Cardiac muscle cell (in vitro differentiated cells and primary cell): Measurements from ENCODE around the gene SEL1L2. TPM values are rescaled to one million over a fixed set of nuclear protein-coding genes. Genes with fewer than 3 reads are reported as not detected.

Experiments used
- DNase-seq, 2 donors: peaks; one replicate each; pipeline versions ENCODE4 v3.0.0 to v3.0.0-alpha.2; 2010 to 2017; ENCODE audit warnings: low read depth in 1 of 2, low spot score in 1 of 2
- H3K27ac ChIP-seq: fragments of 200-600 bp; sonication (generic); 2 replicates; pipeline ENCODE4 v1.5.1; 2016
- H3K27me3 ChIP-seq: fragments of 200-600 bp; sonication (generic); 2 replicates; pipeline ENCODE4 v1.6.0; 2016; ENCODE audit warnings: control low read depth
- H3K36me3 ChIP-seq: fragments of 200-600 bp; sonication (generic); 2 replicates; pipeline ENCODE4 v1.5.1; 2016; ENCODE audit warnings: control low read depth
- H3K4me1 ChIP-seq: fragments of 200-600 bp; sonication (generic); 2 replicates; pipeline ENCODE4 v1.8.1; 2017; ENCODE audit warnings: low read depth, mild to moderate bottlenecking, mixed run types
- H3K4me3 ChIP-seq: fragments of 200-600 bp; sonication (generic); 2 replicates; pipeline ENCODE4 v1.5.1; 2016; ENCODE audit warnings: mild to moderate bottlenecking
- H3K9me3 ChIP-seq: fragments of 200-600 bp; sonication (generic); 2 replicates; pipeline ENCODE4 v1.5.1; 2017; ENCODE audit warnings: low read depth, mild to moderate bottlenecking, control low read depth
- polyA plus RNA-seq: library from polyadenylated mRNA; unstranded; fragments of >200 nt; fragmentation: Nextera tagmentation; extraction: Ambion mirVana; gene quantifications from 2 replicates; pipeline ENCODE4 v1.2.1, GENCODE V29; 2016
- total RNA-seq: library from RNA; depleted of rRNA; stranded (reverse); fragments of >200 nt; gene quantifications from 2 replicates; pipeline ENCODE4 v1.2.3, GENCODE V29; 2016
- TF ChIP-seq, protein P1 (sequence below): IDR thresholded peaks from 2 replicates; pipeline ENCODE4 v1.5.1; 2012; ENCODE audit warnings: low read depth, mild to moderate bottlenecking, low read length

The SEL1L2 gene
- total and polyA plus RNA-seq, 2 experiments from 2014 or later: not detected

GRCh38 chr20:13941031-13941430 lies 49.4 kb downstream of the SEL1L2 start:
- H3K9me3 ChIP-seq: no peaks in the 10 kb centered on the region
- no peaks in the 10 kb centered on the region for H3K4me1 ChIP-seq
- no peaks in the 10 kb centered on the region for H3K27me3 ChIP-seq
- no peak overlapping the region for H3K27ac ChIP-seq
- H3K4me3 ChIP-seq: no peak overlapping the region
- TF ChIP-seq, protein P1, sequence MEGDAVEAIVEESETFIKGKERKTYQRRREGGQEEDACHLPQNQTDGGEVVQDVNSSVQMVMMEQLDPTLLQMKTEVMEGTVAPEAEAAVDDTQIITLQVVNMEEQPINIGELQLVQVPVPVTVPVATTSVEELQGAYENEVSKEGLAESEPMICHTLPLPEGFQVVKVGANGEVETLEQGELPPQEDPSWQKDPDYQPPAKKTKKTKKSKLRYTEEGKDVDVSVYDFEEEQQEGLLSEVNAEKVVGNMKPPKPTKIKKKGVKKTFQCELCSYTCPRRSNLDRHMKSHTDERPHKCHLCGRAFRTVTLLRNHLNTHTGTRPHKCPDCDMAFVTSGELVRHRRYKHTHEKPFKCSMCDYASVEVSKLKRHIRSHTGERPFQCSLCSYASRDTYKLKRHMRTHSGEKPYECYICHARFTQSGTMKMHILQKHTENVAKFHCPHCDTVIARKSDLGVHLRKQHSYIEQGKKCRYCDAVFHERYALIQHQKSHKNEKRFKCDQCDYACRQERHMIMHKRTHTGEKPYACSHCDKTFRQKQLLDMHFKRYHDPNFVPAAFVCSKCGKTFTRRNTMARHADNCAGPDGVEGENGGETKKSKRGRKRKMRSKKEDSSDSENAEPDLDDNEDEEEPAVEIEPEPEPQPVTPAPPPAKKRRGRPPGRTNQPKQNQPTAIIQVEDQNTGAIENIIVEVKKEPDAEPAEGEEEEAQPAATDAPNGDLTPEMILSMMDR: no peak
- no peak for DNase-seq
- H3K36me3 ChIP-seq: no peaks in the 10 kb centered on the region

DNA sequence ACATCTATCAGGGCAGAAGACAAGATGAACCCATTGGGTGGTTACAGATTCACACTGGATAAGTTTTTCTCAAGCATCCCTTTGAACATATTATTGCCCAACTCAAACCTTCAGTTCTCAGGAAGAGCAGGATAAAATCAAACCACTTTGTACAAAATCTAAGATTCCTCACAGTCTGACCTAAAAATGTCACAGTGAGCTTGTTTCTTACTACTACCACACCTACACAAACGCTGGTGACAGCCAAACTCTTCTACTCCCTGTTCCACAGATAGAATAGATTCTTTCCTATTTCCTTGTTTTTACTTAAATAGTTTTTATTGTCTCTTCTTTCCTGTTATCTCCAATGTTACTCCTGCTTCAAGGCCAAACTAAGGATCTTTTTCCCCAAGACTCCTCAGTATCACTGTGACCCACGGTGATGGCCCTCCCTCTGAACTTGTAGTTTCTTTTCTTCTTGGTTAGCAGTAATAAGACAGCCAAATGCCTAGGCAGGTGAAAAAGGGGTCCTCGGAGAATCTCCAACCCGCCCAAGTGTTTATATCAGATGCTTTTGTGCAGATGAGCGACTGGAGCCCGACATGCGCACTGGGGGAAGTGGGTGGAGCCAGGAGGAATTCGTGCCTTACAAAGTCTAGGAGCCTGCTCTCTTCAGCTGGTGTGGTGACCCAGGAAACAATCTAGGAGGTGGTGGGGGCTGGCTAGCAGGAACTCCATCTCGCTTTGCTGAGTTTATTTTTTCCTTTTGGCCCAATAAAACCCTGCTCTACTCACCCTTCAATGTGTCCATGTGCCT lies 53.4 kb downstream of the SEL1L2 start:
- DNase-seq: no peak
- Histone ChIP-seq H3K4me1 (no peaks in the 10 kb centered on the region), H3K36me3 (no peaks in the 10 kb centered on the region), H3K4me3 (no peak overlapping the region), H3K27me3 (no peaks in the 10 kb centered on the region), H3K9me3 (no peaks in the 10 kb centered on the region), H3K27ac (no peak overlapping the region)
- TF ChIP-seq, protein P1: no peak

- no peak overlapping the region for H3K4me3 ChIP-seq
- H3K27ac ChIP-seq: no peak overlapping the region
- H3K9me3 ChIP-seq: no peaks in the 10 kb centered on the region
- H3K4me1 ChIP-seq: no peaks in the 10 kb centered on the region
- DNase-seq: no peak
- H3K36me3 ChIP-seq: no peaks in the 10 kb centered on the region
- TF ChIP-seq, protein P1: no peak
- no peaks in the 10 kb centered on the region for H3K27me3 ChIP-seq
Measured at GRCh38 chr20:13934992-13935894, 55.2 kb downstream of the SEL1L2 start.

- no peaks in the 10 kb centered on the region for H3K4me1 ChIP-seq
- H3K27me3 ChIP-seq: no peaks in the 10 kb centered on the region
- H3K27ac ChIP-seq: no peak overlapping the region
- no peak overlapping the region for H3K4me3 ChIP-seq
- H3K9me3 ChIP-seq: no peaks in the 10 kb centered on the region
- no peaks in the 10 kb centered on the region for H3K36me3 ChIP-seq
- TF ChIP-seq, protein P1: no peak
- DNase-seq: no peak
Measured at GRCh38 chr20:13930281-13930680, 60.1 kb downstream of the SEL1L2 start.

GRCh38 chr20:13929836-13930235 lies 60.6 kb downstream of the SEL1L2 start:
- Histone ChIP-seq H3K4me3 (no peak overlapping the region), H3K9me3 (no peaks in the 10 kb centered on the region), H3K36me3 (no peaks in the 10 kb centered on the region), H3K27me3 (no peaks in the 10 kb centered on the region), H3K27ac (no peak overlapping the region), H3K4me1 (no peaks in the 10 kb centered on the region)
- no peak for DNase-seq
- TF ChIP-seq, protein P1: no peak
